A673 (cell line): ENCODE measurements around the gene CHMP2A. TPM values are rescaled to one million over a fixed set of nuclear protein-coding genes. Genes with fewer than 3 reads are reported as not detected.

Source experiments
- BruUV-seq: library from RNA; stranded (reverse); fragments of 400-500 nt; replicated peaks from 2 replicates; lab custom pipeline; 2021; lab: Mats Ljungman, UMichigan
- CTCF ChIA-PET: fragments of 300-600 bp; sonication (Branson Sonifier 250); formaldehyde crosslinking; loops from one replicate; lab custom pipeline; 2022; ENCODE audit warnings: antibody characterized with exemption; lab: Charles Lee
- POLR2A ChIA-PET: fragments of 300-600 bp; sonication (Branson Sonifier 250); formaldehyde crosslinking; loops from one replicate; lab custom pipeline; 2022; ENCODE audit warnings: antibody characterized with exemption; ENCODE audit not compliant: low non-redundant PET; lab: Charles Lee
- DNase-seq: peaks from one replicate; pipeline ENCODE4 v3.0.0-alpha.2; 2015; ENCODE audit warnings: low spot score
- H3K27ac ChIP-seq: fragments of 200-600 bp; sonication (generic); 2 replicates; pipeline ENCODE4 v1.5.1; 2016; ENCODE audit warnings: mixed run types, low read depth, mild to moderate bottlenecking, mixed read lengths, antibody characterized with exemption, low read length; ENCODE audit not compliant: poor library complexity, severe bottlenecking
- H3K27me3 ChIP-seq: fragments of 200-600 bp; sonication (generic); replicated peaks from 2 replicates; pipeline ENCODE4 v1.6.1; 2017; ENCODE audit warnings: mixed run types, low read depth, mild to moderate bottlenecking, mixed read lengths, antibody characterized with exemption, low read length; ENCODE audit not compliant: insufficient read depth, poor library complexity
- H3K36me3 ChIP-seq: fragments of 200-600 bp; sonication (generic); 2 replicates; pipeline ENCODE4 v1.6.1; 2016; ENCODE audit warnings: mixed run types, mild to moderate bottlenecking, mixed read lengths, antibody characterized with exemption, low read length; ENCODE audit not compliant: insufficient read depth, poor library complexity, severe bottlenecking
- H3K4me1 ChIP-seq: fragments of 200-600 bp; sonication (generic); 2 replicates; pipeline ENCODE4 v1.6.1; 2017; ENCODE audit warnings: mixed run types, mild to moderate bottlenecking, mixed read lengths, antibody characterized with exemption, low read length; ENCODE audit not compliant: insufficient read depth, poor library complexity, severe bottlenecking
- H3K4me3 ChIP-seq: fragments of 200-600 bp; sonication (generic); 2 replicates; pipeline ENCODE4 v1.5.1; 2016; ENCODE audit warnings: low read depth, mixed run types, mild to moderate bottlenecking, mixed read lengths, low read length; ENCODE audit not compliant: poor library complexity, severe bottlenecking
- H3K9me3 ChIP-seq: fragments of 200-600 bp; sonication (generic); 2 replicates; pipeline ENCODE4 v1.6.1; 2016; ENCODE audit warnings: mixed run types, low read depth, mild to moderate bottlenecking, mixed read lengths, antibody characterized with exemption, low read length; ENCODE audit not compliant: poor library complexity, severe bottlenecking
- CTCF ChIP-seq: fragments of 300-800, 200-600 bp; sonication (generic); conservative IDR thresholded peaks from 2 replicates; pipeline ENCODE4 v1.5.1; 2017; ENCODE audit warnings: low read depth, mild to moderate bottlenecking, antibody characterized with exemption, low read length, moderate library complexity, mixed read lengths
- EZH2 ChIP-seq: fragments of 200-600 bp; sonication (generic); IDR thresholded peaks from 2 replicates; pipeline ENCODE4 v1.6.1; 2017; ENCODE audit warnings: borderline replicate concordance, low read depth, mild to moderate bottlenecking, mixed read lengths, antibody characterized with exemption, low read length; ENCODE audit not compliant: poor library complexity, severe bottlenecking
- intact Hi-C: fragments of 100-400 bp; cut with micrococcal nuclease; formaldehyde crosslinking; loops from one replicate; pipeline ENCODE4 v1.10.0; 2022; ENCODE audit not compliant: unreplicated experiment
- total RNA-seq: library from RNA; stranded (reverse); gene quantifications from 2 replicates; pipeline ENCODE4 v1.2.3, GENCODE V29; 2021

The CHMP2A gene
- total RNA-seq, 1 experiment from 2014 or later = 57.6 TPM

GRCh38 chr19:58521651-58522050 is 33.3 kb downstream of the CHMP2A start:
- ChIA-PET POLR2A (interaction anchor here (0.6 kb wide), 1 partner anchor 33 kb away, joined by 6 read pairs; no protein-coding TSS in a partner anchor), CTCF (no interaction called here)
- H3K9me3 ChIP-seq = no peaks in the 10 kb centered on the region
- H3K4me3 ChIP-seq = no peak overlapping the region
- TF ChIP-seq EZH2 (no peak), CTCF (no peak)
- no TSS peak for BruUV-seq
- peaks cover 4% of the 10 kb centered on the region for H3K36me3 ChIP-seq
- H3K27ac ChIP-seq = no peak overlapping the region
- intact Hi-C loops = no loop called here
- DNase-seq = no peak
- no peaks in the 10 kb centered on the region for H3K27me3 ChIP-seq
- H3K4me1 ChIP-seq = peaks cover 12% of the 10 kb centered on the region

GRCh38 chr19:58520257-58520599 is 34.7 kb downstream of the CHMP2A start:
- intact Hi-C loops = no loop called here
- DNase-seq = no peak
- Histone ChIP-seq H3K27me3 (no peaks in the 10 kb centered on the region), H3K9me3 (no peaks in the 10 kb centered on the region), H3K4me1 (peaks cover 19% of the 10 kb centered on the region), H3K4me3 (peak overlapping the region; percentile 86), H3K27ac (peak overlapping the region; percentile 97), H3K36me3 (peaks cover 11% of the 10 kb centered on the region)
- CTCF ChIA-PET = interaction anchor here (1.0 to 2.1 kb wide), 3 partner anchors 8 to 24 kb away, joined by 3 to 9 read pairs (median 5); partner anchors contain the start of gene TRIM28
- POLR2A ChIA-PET = interaction anchor here (0.8 kb wide), 1 partner anchor 11 kb away, joined by 5 read pairs; no protein-coding TSS in a partner anchor
- BruUV-seq = TSS peak; percentile 88
- TF ChIP-seq EZH2 (no peak), CTCF (no peak)

- BruUV-seq = TSS peak; percentile 49
- TF ChIP-seq CTCF = peak; percentile 82
- no peak for TF ChIP-seq EZH2
- Histone ChIP-seq H3K36me3 (peaks cover 11% of the 10 kb centered on the region), H3K4me3 (peak within 1 kb of the TSS; percentile 86), H3K9me3 (no peaks in the 10 kb centered on the region), H3K27me3 (no peaks in the 10 kb centered on the region), H3K27ac (peak within 1 kb of the TSS; percentile 97), H3K4me1 (peaks cover 23% of the 10 kb centered on the region)
- ChIA-PET POLR2A (interaction anchor here (0.8 kb wide), 1 partner anchor 12 kb away, joined by 5 read pairs; no protein-coding TSS in a partner anchor), CTCF (interaction anchor here (1.0 to 2.1 kb wide), 5 partner anchors 9 to 44 kb away, joined by 3 to 9 read pairs (median 3); partner anchors contain the start of genes TRIM28 and ZNF446)
- DNase-seq = peak; percentile 98
- intact Hi-C loops = no loop called here
These were observed 35.3 kb downstream of the CHMP2A start, which contains the start of gene ZBTB45 for GRCh38 chr19:58519355-58520256. Gene ZBTB45, minus strand, starts transcription at chr19:58519810. Its CDS starts 2,137 bp downstream, at chr19:58517673.
